ENCODE measurements around the gene KLC3.

The KLC3 gene

GRCh38 chr19:45347570-45348366, 7.2 kb downstream of the KLC3 start:
- no peak for DNase-seq (ENCODE audit: low read depth)
- no peak for TF ChIP-seq CTCF (conservative IDR thresholded peaks at IDR 0.05; ENCODE audit: low read depth, low read length)
- no peak overlapping the region for H3K4me3 ChIP-seq (ENCODE audit: low read depth, low read length)

- no peak for TF ChIP-seq CTCF (conservative IDR thresholded peaks at IDR 0.05; ENCODE audit: low read depth, low read length)
- peak; percentile 28 for DNase-seq (ENCODE audit: low read depth)
- H3K4me3 ChIP-seq (ENCODE audit: low read depth, low read length): no peak overlapping the region
These were observed 8.0 kb downstream of the KLC3 start for GRCh38 chr19:45348367-45349125.

GRCh38 chr19:45349126-45349415, 8.5 kb downstream of the KLC3 start:
- no peak for TF ChIP-seq CTCF (conservative IDR thresholded peaks at IDR 0.05; ENCODE audit: low read depth, low read length)
- no peak for DNase-seq (ENCODE audit: low read depth)
- H3K4me3 ChIP-seq (ENCODE audit: low read depth, low read length): no peak overlapping the region

GRCh38 chr19:45349430-45349941, 8.9 kb downstream of the KLC3 start:
- DNase-seq (ENCODE audit: low read depth): no peak
- no peak overlapping the region for H3K4me3 ChIP-seq (ENCODE audit: low read depth, low read length)
- no peak for TF ChIP-seq CTCF (conservative IDR thresholded peaks at IDR 0.05; ENCODE audit: low read depth, low read length)

DNA sequence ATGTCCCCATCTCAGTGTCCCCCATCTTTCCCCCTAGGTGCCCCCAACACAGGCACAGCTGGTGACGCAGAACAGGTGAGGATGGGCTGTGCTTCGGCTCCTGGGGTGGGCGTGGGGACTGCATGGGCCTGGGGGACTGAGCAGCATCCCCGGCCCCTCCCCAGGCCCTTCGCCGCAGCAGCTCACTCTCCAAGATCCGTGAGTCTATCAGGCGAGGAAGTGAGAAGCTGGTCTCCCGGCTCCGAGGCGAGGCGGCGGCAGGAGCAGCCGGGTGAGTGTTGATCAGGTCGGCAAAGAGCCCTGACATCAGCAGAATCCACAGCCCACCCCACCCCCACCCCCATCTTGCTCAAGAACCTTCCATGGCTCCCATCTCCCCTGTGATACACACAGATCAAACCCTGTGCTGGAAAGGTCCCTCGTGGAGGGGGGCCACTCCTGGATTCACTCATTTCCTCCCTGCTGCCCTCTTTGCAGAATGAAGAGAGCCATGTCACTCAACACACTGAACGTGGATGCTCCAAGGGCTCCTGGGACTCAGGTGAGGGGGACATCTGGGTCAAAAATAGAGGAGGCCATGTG, 10.0 kb downstream of the KLC3 start:
- DNase-seq (ENCODE audit: low read depth): no peak
- no peak for TF ChIP-seq CTCF (conservative IDR thresholded peaks at IDR 0.05; ENCODE audit: low read depth, low read length)
- H3K4me3 ChIP-seq (ENCODE audit: low read depth, low read length): no peak overlapping the region

- no peak for TF ChIP-seq CTCF (conservative IDR thresholded peaks at IDR 0.05; ENCODE audit: low read depth, low read length)
- no peak overlapping the region for H3K4me3 ChIP-seq (ENCODE audit: low read depth, low read length)
- DNase-seq (ENCODE audit: low read depth): no peak
These were observed 10.9 kb downstream of the KLC3 start for GRCh38 chr19:45351401-45351952.
